H9 (cell line): Measurements from ENCODE around the gene TPP1. TPM values are rescaled to one million over a fixed set of nuclear protein-coding genes. Genes with fewer than 3 reads are reported as not detected.

Experiments
- DNase-seq: peaks from one replicate; pipeline ENCODE4 v3.0.0-alpha.2; 2017
- H2AFZ ChIP-seq: one replicate; pipeline ENCODE4 v1.6.1; 2013; ENCODE audit warnings: mild to moderate bottlenecking, low read length, control low read depth, moderate library complexity
- H2AK5ac ChIP-seq: 2 replicates; pipeline ENCODE4 v1.6.1; 2013; ENCODE audit warnings: low read length, control low read depth, mixed read lengths; ENCODE audit not compliant: insufficient read length
- H2BK120ac ChIP-seq: one replicate; pipeline ENCODE4 v1.6.1; 2013; ENCODE audit warnings: low read depth, mild to moderate bottlenecking, low read length, control low read depth, inconsistent platforms; ENCODE audit not compliant: poor library complexity, severe bottlenecking
- H2BK12ac ChIP-seq: 2 replicates; pipeline ENCODE4 v1.6.1; 2013; ENCODE audit warnings: low read length, control low read depth, mixed read lengths, low read depth; ENCODE audit not compliant: insufficient read length
- H2BK15ac ChIP-seq: 2 replicates; pipeline ENCODE4 v1.6.1; 2013; ENCODE audit warnings: low read depth, low read length, control low read depth
- H2BK20ac ChIP-seq: one replicate; pipeline ENCODE4 v1.6.1; 2013; ENCODE audit warnings: low read depth, mild to moderate bottlenecking, low read length, control low read depth, inconsistent platforms; ENCODE audit not compliant: poor library complexity, severe bottlenecking
- H2BK5ac ChIP-seq: 2 replicates; pipeline ENCODE4 v1.6.1; 2013; ENCODE audit warnings: low read length, control low read depth, mixed read lengths; ENCODE audit not compliant: insufficient read length
- H3K14ac ChIP-seq: 2 replicates; pipeline ENCODE4 v1.6.1; 2013; ENCODE audit warnings: low read length, control low read depth; ENCODE audit not compliant: insufficient read depth
- H3K18ac ChIP-seq: 2 replicates; pipeline ENCODE4 v1.6.1; 2013; ENCODE audit warnings: low read depth, mild to moderate bottlenecking, mixed read lengths, low read length, control low read depth; ENCODE audit not compliant: insufficient read length
- H3K23ac ChIP-seq: 2 replicates; pipeline ENCODE4 v1.6.1; 2013; ENCODE audit warnings: low read length, control low read depth, mixed read lengths, low read depth; ENCODE audit not compliant: insufficient read length
- H3K23me2 ChIP-seq: 2 replicates; pipeline ENCODE4 v1.6.1; 2013; ENCODE audit warnings: low read depth, mild to moderate bottlenecking, mixed read lengths, low read length, control low read depth; ENCODE audit not compliant: insufficient read length, poor library complexity, severe bottlenecking
- H3K27ac ChIP-seq: 2 replicates; pipeline ENCODE4 v1.5.1; 2013; ENCODE audit warnings: low read length, control low read depth, mixed read lengths, low read depth; ENCODE audit not compliant: insufficient read length
- H3K27me3 ChIP-seq: 2 replicates; pipeline ENCODE4 v1.6.1; 2013; ENCODE audit warnings: low read length, control low read depth, inconsistent platforms; ENCODE audit not compliant: insufficient read depth
- H3K4ac ChIP-seq: 2 replicates; pipeline ENCODE4 v1.6.1; 2013; ENCODE audit warnings: low read depth, mild to moderate bottlenecking, control low read depth, inconsistent platforms, low read length, moderate library complexity
- H3K4me1 ChIP-seq: 2 replicates; pipeline ENCODE4 v1.6.1; 2013; ENCODE audit warnings: low read length, control low read depth, inconsistent platforms; ENCODE audit not compliant: insufficient read depth
- H3K4me2 ChIP-seq: 2 replicates; pipeline ENCODE4 v1.6.1; 2013; ENCODE audit warnings: low read length, control low read depth, mixed read lengths; ENCODE audit not compliant: insufficient read length, insufficient read depth
- H3K56ac ChIP-seq: 2 replicates; pipeline ENCODE4 v1.6.1; 2013; ENCODE audit warnings: low read depth, mild to moderate bottlenecking, mixed read lengths, low read length, control low read depth; ENCODE audit not compliant: insufficient read length
- H3K79me1 ChIP-seq: 2 replicates; pipeline ENCODE4 v1.6.1; 2013; ENCODE audit warnings: low read depth, mild to moderate bottlenecking, moderate library complexity, low read length, control low read depth, inconsistent platforms; ENCODE audit not compliant: insufficient read depth, poor library complexity, severe bottlenecking
- H3K79me2 ChIP-seq: 2 replicates; pipeline ENCODE4 v1.6.1; 2013; ENCODE audit warnings: low read length, control low read depth, inconsistent platforms; ENCODE audit not compliant: insufficient read depth
- H3K9ac ChIP-seq: 2 replicates; pipeline ENCODE4 v1.6.1; 2013; ENCODE audit warnings: low read length, control low read depth, mixed read lengths; ENCODE audit not compliant: insufficient read length; ENCODE audit errors: extremely low read depth
- H3K9me3 ChIP-seq: one replicate; pipeline ENCODE4 v1.6.1; 2013; ENCODE audit warnings: low read depth, low read length, inconsistent platforms; ENCODE audit not compliant: control insufficient read depth
- H3T11ph ChIP-seq: one replicate; pipeline ENCODE4 v1.6.1; 2013; ENCODE audit warnings: mild to moderate bottlenecking, low read length, control low read depth, inconsistent platforms
- H4K20me1 ChIP-seq: one replicate; pipeline ENCODE4 v1.6.1; 2013; ENCODE audit not compliant: control insufficient read depth, insufficient read length, insufficient read depth
- H4K5ac ChIP-seq: 2 replicates; pipeline ENCODE4 v1.6.1; 2013; ENCODE audit warnings: low read depth, mild to moderate bottlenecking, mixed read lengths, low read length, control low read depth; ENCODE audit not compliant: insufficient read length
- H4K8ac ChIP-seq: replicated peaks from 2 replicates; pipeline ENCODE4 v1.6.1; 2013; ENCODE audit warnings: low read length, control low read depth, mixed read lengths, low read depth; ENCODE audit not compliant: insufficient read length
- H4K91ac ChIP-seq: 2 replicates; pipeline ENCODE4 v1.6.1; 2013; ENCODE audit warnings: low read depth, mild to moderate bottlenecking, moderate library complexity, mixed read lengths, low read length, control low read depth; ENCODE audit not compliant: insufficient read length
- H3K27ac Mint-ChIP-seq, 3 experiments: 2 replicates in 2 of 3; 3 replicates in 1 of 3; pipeline ENCODE4 v1.8.0; 2020 to 2021; ENCODE audit warnings: mixed read lengths in 3 of 3, mild to moderate bottlenecking in 1 of 3, moderate library complexity in 1 of 3
- H3K27me3 Mint-ChIP-seq: 2 replicates; pipeline ENCODE4 v1.8.0; 2021; ENCODE audit warnings: low read depth, mild to moderate bottlenecking, moderate library complexity, mixed read lengths
- H3K36me3 Mint-ChIP-seq, 3 experiments: 2 replicates in 2 of 3; 3 replicates in 1 of 3; pipeline ENCODE4 v1.8.0; 2020 to 2021; ENCODE audit warnings: low read depth in 3 of 3, mixed read lengths in 3 of 3; ENCODE audit not compliant: insufficient read depth in 1 of 3
- H3K4me1 Mint-ChIP-seq, 2 experiments: 2 replicates each; pipeline ENCODE4 v1.8.0; 2020; ENCODE audit warnings: mixed read lengths in 2 of 2
- H3K4me3 Mint-ChIP-seq, 2 experiments: 2 replicates in 1 of 2; 3 replicates in 1 of 2; pipeline ENCODE4 v1.8.0; 2020 to 2021; ENCODE audit warnings: mild to moderate bottlenecking in 2 of 2, mixed read lengths in 2 of 2, moderate library complexity in 1 of 2
- H3K9me3 Mint-ChIP-seq, 2 experiments: 2 replicates in 1 of 2; 3 replicates in 1 of 2; pipeline ENCODE4 v1.8.0; 2020; ENCODE audit warnings: mild to moderate bottlenecking in 2 of 2, mixed read lengths in 2 of 2, moderate library complexity in 1 of 2
- WGBS: extraction: QIAGEN DNeasy Blood & Tissue Kit; methylation state at CpG from one replicate; pipeline ENCODE4 v1.1.7; 2013; ENCODE audit warnings: missing lambda C conversion rate, low lambda C conversion rate, mixed read lengths; ENCODE audit not compliant: insufficient read length; ENCODE audit errors: extremely low coverage; 5-methylcytosine and 5-hydroxymethylcytosine counted together
- total RNA-seq: library from RNA; stranded (reverse); gene quantifications from 2 replicates; pipeline ENCODE4 v1.2.1, GENCODE V29; 2021
- TF ChIP-seq, protein P1 (sequence below): fragments of 200-600 bp; sonication (generic); conservative IDR thresholded peaks from 3 replicates; pipeline ENCODE4 v1.8.0; 2021; ENCODE audit warnings: antibody characterized with exemption, mild to moderate bottlenecking

The TPP1 gene
- total RNA-seq, 1 experiment from 2014 or later, result 37.2 TPM

DNA sequence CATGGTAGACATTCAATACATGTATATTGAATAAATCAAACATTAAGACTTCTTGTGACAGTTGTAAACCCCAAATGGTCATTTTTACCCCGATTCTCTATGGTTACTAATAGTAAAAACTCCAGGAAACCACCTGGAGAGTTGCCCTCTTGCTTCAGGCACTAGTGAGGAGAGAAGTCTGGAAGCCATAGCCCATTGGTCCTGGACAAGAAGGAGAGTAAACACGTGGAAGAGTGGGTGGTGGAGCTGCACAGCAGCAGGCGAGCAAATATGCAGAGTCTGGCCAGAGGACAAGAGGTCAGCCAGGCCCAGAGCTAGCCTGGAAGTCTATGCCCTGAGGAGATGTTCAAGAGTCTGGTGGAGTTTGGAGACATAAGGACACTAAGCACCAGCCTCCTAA, 18.6 kb upstream of the TPP1 start:
- Histone ChIP-seq H3K4me2 (no peak overlapping the region), H3K9ac (no peak overlapping the region), H3K79me2 (no peaks in the 10 kb centered on the region), H2BK5ac (no peak overlapping the region), H3K9me3 (no peaks in the 10 kb centered on the region), H3K27me3 (no peaks in the 10 kb centered on the region), H2BK20ac (no peak overlapping the region), H4K91ac (no peak overlapping the region), H3K27ac (no peak overlapping the region), H4K8ac (no peak overlapping the region), H3K4ac (no peak overlapping the region), H3K14ac (no peak overlapping the region), H3K23ac (no peak overlapping the region), H3K23me2 (no peaks in the 10 kb centered on the region), H2BK15ac (no peak overlapping the region), H2BK12ac (no peak overlapping the region), H3T11ph (no peak overlapping the region), H3K18ac (no peak overlapping the region), H2AFZ (no peak overlapping the region), H2BK120ac (no peak overlapping the region), H2AK5ac (no peak overlapping the region), H3K4me1 (no peaks in the 10 kb centered on the region), H4K20me1 (no peaks in the 10 kb centered on the region), H4K5ac (no peak overlapping the region), H3K79me1 (no peaks in the 10 kb centered on the region), H3K56ac (no peak overlapping the region)
- H3K27ac Mint-ChIP-seq, result no peak overlapping the region
- H3K27me3 Mint-ChIP-seq, result peaks cover 5% of the 10 kb centered on the region
- H3K36me3 Mint-ChIP-seq, result no peaks in the 10 kb centered on the region; a peak in 1 of 7 replicates
- TF ChIP-seq, protein P1, sequence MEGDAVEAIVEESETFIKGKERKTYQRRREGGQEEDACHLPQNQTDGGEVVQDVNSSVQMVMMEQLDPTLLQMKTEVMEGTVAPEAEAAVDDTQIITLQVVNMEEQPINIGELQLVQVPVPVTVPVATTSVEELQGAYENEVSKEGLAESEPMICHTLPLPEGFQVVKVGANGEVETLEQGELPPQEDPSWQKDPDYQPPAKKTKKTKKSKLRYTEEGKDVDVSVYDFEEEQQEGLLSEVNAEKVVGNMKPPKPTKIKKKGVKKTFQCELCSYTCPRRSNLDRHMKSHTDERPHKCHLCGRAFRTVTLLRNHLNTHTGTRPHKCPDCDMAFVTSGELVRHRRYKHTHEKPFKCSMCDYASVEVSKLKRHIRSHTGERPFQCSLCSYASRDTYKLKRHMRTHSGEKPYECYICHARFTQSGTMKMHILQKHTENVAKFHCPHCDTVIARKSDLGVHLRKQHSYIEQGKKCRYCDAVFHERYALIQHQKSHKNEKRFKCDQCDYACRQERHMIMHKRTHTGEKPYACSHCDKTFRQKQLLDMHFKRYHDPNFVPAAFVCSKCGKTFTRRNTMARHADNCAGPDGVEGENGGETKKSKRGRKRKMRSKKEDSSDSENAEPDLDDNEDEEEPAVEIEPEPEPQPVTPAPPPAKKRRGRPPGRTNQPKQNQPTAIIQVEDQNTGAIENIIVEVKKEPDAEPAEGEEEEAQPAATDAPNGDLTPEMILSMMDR, result no peak
- no CpG with 5 or more reads among the region's 3 CpGs for WGBS
- no peak for DNase-seq
- H3K9me3 Mint-ChIP-seq, result no peaks in the 10 kb centered on the region
- no peaks in the 10 kb centered on the region for H3K4me1 Mint-ChIP-seq
- H3K4me3 Mint-ChIP-seq, result no peak overlapping the region
